Measurements from ENCODE around the gene MTHFR. TPM values are rescaled to one million over a fixed set of nuclear protein-coding genes. Genes with fewer than 3 reads are reported as not detected.

MTHFR gene
- total and polyA plus RNA-seq, 2 of the 8 experiments (the other 6 are each of a cell fraction or from before 2014, with no cell fraction given), result 8.7 to 18.5 TPM

GRCh38 chr1:11735854-11736745, 69.7 kb downstream of the MTHFR start, which contains the start of gene AGTRAP (continued):
- no peak for TF ChIP-seq TBP (IDR thresholded peaks at IDR 0.05; ENCODE audit: low read depth, low read length)
- TF ChIP-seq RAD21 (IDR thresholded peaks at IDR 0.05 in 1 of 2, conservative IDR thresholded peaks at IDR 0.05 in 1 of 2; ENCODE audit: low read depth in 2 of 2, low read length in 2 of 2), result no peak
- TF ChIP-seq, protein P1, sequence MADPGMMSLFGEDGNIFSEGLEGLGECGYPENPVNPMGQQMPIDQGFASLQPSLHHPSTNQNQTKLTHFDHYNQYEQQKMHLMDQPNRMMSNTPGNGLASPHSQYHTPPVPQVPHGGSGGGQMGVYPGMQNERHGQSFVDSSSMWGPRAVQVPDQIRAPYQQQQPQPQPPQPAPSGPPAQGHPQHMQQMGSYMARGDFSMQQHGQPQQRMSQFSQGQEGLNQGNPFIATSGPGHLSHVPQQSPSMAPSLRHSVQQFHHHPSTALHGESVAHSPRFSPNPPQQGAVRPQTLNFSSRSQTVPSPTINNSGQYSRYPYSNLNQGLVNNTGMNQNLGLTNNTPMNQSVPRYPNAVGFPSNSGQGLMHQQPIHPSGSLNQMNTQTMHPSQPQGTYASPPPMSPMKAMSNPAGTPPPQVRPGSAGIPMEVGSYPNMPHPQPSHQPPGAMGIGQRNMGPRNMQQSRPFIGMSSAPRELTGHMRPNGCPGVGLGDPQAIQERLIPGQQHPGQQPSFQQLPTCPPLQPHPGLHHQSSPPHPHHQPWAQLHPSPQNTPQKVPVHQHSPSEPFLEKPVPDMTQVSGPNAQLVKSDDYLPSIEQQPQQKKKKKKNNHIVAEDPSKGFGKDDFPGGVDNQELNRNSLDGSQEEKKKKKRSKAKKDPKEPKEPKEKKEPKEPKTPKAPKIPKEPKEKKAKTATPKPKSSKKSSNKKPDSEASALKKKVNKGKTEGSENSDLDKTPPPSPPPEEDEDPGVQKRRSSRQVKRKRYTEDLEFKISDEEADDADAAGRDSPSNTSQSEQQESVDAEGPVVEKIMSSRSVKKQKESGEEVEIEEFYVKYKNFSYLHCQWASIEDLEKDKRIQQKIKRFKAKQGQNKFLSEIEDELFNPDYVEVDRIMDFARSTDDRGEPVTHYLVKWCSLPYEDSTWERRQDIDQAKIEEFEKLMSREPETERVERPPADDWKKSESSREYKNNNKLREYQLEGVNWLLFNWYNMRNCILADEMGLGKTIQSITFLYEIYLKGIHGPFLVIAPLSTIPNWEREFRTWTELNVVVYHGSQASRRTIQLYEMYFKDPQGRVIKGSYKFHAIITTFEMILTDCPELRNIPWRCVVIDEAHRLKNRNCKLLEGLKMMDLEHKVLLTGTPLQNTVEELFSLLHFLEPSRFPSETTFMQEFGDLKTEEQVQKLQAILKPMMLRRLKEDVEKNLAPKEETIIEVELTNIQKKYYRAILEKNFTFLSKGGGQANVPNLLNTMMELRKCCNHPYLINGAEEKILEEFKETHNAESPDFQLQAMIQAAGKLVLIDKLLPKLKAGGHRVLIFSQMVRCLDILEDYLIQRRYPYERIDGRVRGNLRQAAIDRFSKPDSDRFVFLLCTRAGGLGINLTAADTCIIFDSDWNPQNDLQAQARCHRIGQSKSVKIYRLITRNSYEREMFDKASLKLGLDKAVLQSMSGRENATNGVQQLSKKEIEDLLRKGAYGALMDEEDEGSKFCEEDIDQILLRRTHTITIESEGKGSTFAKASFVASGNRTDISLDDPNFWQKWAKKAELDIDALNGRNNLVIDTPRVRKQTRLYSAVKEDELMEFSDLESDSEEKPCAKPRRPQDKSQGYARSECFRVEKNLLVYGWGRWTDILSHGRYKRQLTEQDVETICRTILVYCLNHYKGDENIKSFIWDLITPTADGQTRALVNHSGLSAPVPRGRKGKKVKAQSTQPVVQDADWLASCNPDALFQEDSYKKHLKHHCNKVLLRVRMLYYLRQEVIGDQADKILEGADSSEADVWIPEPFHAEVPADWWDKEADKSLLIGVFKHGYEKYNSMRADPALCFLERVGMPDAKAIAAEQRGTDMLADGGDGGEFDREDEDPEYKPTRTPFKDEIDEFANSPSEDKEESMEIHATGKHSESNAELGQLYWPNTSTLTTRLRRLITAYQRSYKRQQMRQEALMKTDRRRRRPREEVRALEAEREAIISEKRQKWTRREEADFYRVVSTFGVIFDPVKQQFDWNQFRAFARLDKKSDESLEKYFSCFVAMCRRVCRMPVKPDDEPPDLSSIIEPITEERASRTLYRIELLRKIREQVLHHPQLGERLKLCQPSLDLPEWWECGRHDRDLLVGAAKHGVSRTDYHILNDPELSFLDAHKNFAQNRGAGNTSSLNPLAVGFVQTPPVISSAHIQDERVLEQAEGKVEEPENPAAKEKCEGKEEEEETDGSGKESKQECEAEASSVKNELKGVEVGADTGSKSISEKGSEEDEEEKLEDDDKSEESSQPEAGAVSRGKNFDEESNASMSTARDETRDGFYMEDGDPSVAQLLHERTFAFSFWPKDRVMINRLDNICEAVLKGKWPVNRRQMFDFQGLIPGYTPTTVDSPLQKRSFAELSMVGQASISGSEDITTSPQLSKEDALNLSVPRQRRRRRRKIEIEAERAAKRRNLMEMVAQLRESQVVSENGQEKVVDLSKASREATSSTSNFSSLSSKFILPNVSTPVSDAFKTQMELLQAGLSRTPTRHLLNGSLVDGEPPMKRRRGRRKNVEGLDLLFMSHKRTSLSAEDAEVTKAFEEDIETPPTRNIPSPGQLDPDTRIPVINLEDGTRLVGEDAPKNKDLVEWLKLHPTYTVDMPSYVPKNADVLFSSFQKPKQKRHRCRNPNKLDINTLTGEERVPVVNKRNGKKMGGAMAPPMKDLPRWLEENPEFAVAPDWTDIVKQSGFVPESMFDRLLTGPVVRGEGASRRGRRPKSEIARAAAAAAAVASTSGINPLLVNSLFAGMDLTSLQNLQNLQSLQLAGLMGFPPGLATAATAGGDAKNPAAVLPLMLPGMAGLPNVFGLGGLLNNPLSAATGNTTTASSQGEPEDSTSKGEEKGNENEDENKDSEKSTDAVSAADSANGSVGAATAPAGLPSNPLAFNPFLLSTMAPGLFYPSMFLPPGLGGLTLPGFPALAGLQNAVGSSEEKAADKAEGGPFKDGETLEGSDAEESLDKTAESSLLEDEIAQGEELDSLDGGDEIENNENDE (IDR thresholded peaks at IDR 0.05; ENCODE audit: insufficient replicate concordance, low read length), result no peak
- no peak for TF ChIP-seq CTBP2 (IDR thresholded peaks at IDR 0.05; ENCODE audit: borderline replicate concordance, insufficient read depth, insufficient read length, low read length)
- TF ChIP-seq SIN3A (conservative IDR thresholded peaks at IDR 0.05 in 1 of 2, IDR thresholded peaks at IDR 0.05 in 1 of 2; ENCODE audit: low read depth in 1 of 2, low read length in 2 of 2), result peak; percentile 98 to 99
- TF ChIP-seq SAP30 (IDR thresholded peaks at IDR 0.05; ENCODE audit: insufficient read depth, insufficient replicate concordance, low read length), result no peak
- TF ChIP-seq POLR2AphosphoS5 (IDR thresholded peaks at IDR 0.05; ENCODE audit: low read depth, low read length), result peak; percentile 50
- TF ChIP-seq GABPA (IDR thresholded peaks at IDR 0.05; ENCODE audit: borderline replicate concordance, insufficient read depth, low read length), result no peak; the same call in 1 of the 2 replicates

Data from H1 (cell line).